DMS153 treated with DMSO at 0.1 percent for 48 hours (cell line): ENCODE data around the gene TBC1D8.
"Not testable (repeated sequence)": the region's sequence is repeated elsewhere in the genome, so short reads cannot be mapped to it uniquely, and the experiment has no call there.

Experiments used
- DNase-seq: peaks from one replicate; lab custom pipeline; 2025; ENCODE audit not compliant: unreplicated experiment; lab: John Stamatoyannopoulos, UW

TBC1D8 gene

GRCh38 chr2:101064868-101065549, 86.2 kb downstream of the TBC1D8 start:
- peak; percentile 55 for DNase-seq

GRCh38 chr2:101064505-101064867, 86.7 kb downstream of the TBC1D8 start:
- no peak for DNase-seq

DNA sequence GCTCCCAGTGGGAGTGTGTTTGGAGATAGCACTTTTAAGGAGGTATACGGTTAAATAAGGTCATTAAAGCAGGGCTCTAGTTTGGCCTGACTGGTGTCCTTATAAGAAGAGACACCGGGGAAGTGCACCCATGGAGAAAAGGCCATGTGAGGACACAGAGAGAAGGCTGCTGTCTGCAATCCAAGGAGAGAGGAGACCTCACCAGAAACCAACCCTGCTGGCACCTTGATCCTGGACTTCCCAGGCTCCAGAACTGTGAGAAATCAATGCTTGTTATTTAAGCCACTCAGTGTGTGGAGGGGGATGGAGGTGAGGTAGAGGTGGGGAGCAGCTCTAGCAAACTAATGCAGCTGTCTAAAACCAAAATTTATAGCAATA, 87.1 kb downstream of the TBC1D8 start:
- no peak for DNase-seq

- no peak for DNase-seq
These were observed 87.6 kb downstream of the TBC1D8 start for GRCh38 chr2:101063352-101064124.

DNA sequence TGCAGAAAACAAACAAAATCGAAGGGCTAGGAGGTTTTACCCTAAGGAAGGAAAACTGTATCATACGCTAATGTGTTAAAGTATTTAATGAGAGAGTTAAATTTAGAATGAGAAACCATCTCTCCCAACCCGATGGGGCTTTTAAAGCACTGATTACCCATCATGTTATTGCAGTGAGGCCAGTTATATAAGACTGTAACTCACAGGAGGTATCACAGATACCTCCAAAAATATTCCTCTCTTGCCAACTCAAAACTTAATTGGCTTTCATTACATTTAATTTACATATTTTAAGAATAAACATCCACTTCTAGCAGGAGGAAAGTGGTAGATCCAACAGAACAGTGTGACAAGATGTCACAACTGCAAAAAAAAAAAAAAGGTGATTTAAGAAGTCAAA, 92.8 kb downstream of the TBC1D8 start:
- DNase-seq: no peak

- no peak for DNase-seq
These were observed 93.9 kb downstream of the TBC1D8 start for GRCh38 chr2:101057051-101057933.

DNA sequence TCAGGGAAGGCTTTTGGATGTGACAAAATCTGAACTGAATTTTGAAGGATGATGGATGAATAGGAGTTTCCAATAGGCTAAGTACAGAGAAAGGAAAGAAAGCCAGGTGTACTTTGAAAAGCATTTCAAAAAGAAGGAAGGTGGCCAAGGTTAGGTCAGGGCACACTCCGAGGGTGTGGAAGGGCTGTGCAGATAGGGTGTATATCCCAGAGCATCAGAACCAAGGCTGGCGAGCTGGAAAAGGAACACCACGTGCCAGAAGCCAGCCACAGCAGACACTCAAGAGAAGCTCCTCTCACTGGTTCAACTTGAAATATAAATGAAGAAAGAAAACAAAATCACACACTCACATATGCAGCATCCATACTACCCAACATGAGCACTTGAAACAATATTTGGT, 98.1 kb downstream of the TBC1D8 start:
- DNase-seq: no peak

DNA sequence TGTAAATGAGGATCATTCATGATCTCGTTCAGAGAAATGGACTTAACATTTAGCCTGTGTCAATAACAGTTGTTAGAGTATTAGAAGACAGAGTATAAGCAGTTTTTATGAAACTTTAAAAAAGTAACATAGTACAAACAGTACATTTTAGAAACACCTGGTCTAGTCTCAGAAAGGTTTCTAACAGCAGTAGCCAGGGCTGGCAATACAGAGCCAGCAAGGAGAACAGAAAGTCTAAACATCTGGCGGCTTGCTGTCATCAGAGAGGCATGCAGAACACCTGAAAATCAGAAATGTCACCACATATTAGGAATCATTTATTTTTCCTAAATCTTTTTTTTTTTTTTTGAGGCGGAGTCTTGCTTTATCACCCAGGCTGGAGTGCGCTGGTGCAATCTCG, 99.0 kb downstream of the TBC1D8 start:
- no peak for DNase-seq

GRCh38 chr2:101050886-101051285, 100.3 kb downstream of the TBC1D8 start:
- DNase-seq: not testable (repeated sequence)

- no peak for DNase-seq
These were observed 102.4 kb downstream of the TBC1D8 start for GRCh38 chr2:101048756-101049155.

DNA sequence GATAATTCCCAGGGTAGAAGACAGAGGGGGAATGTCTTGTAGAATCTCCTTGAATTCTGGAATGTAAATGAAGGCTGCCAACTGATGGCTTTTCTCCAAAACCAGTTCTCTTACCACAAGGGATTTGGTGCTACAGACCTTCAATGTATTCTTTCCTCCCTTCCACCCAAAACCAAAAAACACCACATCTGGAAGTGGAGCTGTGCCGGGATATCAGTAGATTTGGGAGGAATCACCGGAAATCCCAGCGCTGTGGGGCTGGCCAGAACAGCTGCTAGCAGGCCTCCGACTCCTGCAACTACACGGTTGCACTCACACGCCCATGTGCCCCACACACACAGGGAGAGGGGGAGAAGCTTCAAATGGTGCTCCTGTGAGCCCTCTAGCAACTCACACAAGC, 103.4 kb downstream of the TBC1D8 start:
- DNase-seq: no peak

- DNase-seq: no peak
These were observed 104.0 kb downstream of the TBC1D8 start for GRCh38 chr2:101047075-101047766.

GRCh38 chr2:101045330-101045729, 105.9 kb downstream of the TBC1D8 start:
- DNase-seq: no peak

GRCh38 chr2:101041413-101041812, 109.8 kb downstream of the TBC1D8 start:
- DNase-seq: no peak

- no peak for DNase-seq
These were observed 110.4 kb downstream of the TBC1D8 start for GRCh38 chr2:101040761-101041160.

DNA sequence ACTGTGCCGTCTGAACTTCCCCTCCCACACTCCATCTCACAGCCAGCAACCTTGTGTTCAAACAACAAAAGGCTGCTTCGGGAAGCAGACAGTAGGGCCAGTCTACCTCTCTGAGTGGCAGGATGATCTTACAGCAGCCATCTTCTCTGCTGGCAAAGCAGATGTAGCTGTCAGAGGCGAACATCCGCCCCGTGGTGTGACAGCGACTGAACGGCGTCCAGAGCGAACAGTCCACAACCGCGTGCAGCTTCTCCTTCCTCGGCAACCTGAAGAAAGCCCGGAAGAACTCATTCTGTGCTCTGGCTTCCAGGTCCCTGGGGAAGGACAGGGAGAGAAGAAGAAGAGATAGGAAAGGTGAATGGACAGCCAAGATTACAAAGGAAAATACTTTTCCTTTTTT, 111.1 kb downstream of the TBC1D8 start:
- DNase-seq: no peak

DNA sequence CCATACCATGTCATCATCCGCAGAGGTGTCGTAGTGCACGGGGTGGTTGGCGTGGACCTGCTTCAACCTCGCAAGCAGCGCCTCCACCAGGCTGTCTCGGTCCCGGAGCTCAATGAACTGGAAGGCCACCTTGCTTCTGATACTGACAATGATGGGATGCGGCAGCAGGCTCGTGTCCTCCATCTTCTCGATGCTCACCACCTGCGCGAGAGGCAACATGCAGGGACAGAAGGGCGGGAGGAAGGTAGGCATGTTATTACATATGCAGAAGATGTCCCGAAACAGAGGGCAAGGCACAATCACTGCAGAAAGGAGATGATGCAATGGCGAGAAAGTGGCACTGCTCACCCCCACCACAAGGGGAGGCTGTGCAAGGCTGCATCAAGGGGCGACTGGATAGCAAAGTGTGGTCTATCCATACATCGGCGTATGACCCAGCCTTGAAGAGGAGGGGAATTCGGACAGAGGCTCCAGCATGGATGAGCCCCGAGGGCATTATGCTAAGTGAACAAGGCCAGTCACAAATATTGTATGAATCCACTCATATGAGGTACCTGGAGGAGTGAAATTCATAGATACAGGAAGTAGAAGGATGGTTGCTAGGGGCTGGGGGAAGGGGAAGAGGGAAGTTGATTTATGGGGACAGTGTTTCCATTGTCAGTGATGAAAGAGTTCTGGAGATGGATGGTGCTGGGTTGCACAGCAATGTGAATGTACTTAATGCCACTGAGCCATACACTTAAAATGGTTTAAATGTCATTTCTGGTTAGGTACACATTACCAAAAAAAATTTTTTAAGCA, 112.5 kb downstream of the TBC1D8 start:
- DNase-seq: peak; percentile 3

DNA sequence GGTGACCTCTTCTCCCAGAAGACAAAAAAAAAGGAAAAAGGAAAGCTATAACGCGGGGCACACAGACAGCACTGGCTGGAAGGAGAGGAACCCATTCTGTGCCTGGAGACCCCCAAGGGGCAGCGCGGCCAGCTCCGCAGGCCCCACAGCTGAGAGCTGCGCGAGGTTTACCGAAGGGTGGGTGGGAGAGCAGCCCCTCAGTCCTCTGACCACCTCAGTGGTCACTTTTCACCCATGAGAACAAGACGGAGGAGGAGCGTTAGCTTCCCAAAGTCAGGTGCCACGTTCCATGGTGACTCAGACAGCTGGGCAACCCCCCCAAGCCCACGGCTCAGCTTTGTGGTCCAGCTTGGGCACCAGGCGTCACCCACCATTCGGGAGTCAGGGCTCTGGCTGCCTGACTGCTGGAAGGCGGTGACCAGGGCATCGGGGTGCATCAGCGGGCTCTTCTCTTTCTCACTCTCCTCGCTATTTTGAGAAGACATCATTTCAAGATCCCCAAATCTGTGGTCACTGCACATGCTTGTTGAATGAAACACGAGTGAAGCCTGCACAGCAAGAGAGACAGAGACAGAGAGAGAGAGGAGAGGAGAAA, 113.9 kb downstream of the TBC1D8 start:
- DNase-seq: no peak

GRCh38 chr2:101036562-101036961, 114.6 kb downstream of the TBC1D8 start:
- DNase-seq: no peak
